Esophagus squamous epithelium (tissue), 4 donors: Measurements from ENCODE around the gene PTMS.

Source experiments
- CTCF ChIP-seq, 6 experiments: fragments of 450-650 bp in 4 of 6; fragments of 200-600 bp in 2 of 6; sonication (generic) in 2 of 6; IDR thresholded peaks; one replicate each; pipeline ENCODE4 v1.5.1; 2016 to 2019; ENCODE audit warnings: antibody characterized with exemption in 6 of 6, mild to moderate bottlenecking in 4 of 6, moderate library complexity in 4 of 6
- POLR2A ChIP-seq, 4 donors: fragments of 450-650 bp; IDR thresholded peaks; one replicate each; pipeline ENCODE4 v1.6.1; 2017; ENCODE audit warnings: antibody characterized with exemption in 4 of 4, mild to moderate bottlenecking in 4 of 4, moderate library complexity in 3 of 4

GRCh38 chr12:6750506-6750905 is 15.7 kb upstream of the PTMS start:
- TF ChIP-seq POLR2A (IDR thresholded peaks at IDR 0.05) (no peak), CTCF (IDR thresholded peaks at IDR 0.05) (no peak)
